HG02885 (cell line): Measurements from ENCODE around the gene PTPN5.
"Not testable (repeated sequence)": the region's sequence is repeated elsewhere in the genome, so short reads cannot be mapped to it uniquely, and the experiment has no call there.

Experiments
- ATAC-seq: cut with Tn5 transposase; IDR thresholded peaks from one replicate; pipeline ENCODE4 v1.9.1; 2021; ENCODE audit warnings: mild to moderate bottlenecking; ENCODE audit not compliant: unreplicated experiment, poor library complexity

The PTPN5 gene

DNA sequence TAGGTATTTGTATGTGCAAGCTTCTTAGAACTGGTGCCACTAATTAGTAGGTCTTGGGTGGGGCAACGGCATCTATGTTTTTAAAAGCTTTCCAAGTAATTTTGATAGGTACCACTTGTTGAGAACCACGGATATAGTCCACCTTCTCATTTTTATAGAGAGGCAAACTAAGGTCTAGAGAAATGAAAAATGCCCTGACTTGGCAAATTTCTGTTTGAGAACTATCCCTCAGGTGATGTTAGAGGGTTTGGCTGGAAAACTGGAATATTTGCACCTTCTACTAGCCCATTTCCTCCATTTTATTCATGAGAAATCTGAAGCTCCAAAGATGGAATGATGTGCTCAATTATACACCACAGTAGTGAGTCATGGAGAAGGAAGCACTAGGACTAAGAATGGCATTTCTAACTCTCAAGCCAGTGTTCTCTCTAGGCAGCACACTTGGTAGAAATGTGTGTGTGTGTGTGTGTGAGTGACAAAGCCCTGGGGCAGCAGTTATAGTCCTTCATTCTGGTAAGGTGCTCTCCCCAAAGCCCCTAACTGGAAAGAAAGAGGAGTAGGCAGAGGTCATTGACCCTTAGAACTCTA lies 94.9 kb downstream of the PTPN5 start:
- ATAC-seq = no peak

DNA sequence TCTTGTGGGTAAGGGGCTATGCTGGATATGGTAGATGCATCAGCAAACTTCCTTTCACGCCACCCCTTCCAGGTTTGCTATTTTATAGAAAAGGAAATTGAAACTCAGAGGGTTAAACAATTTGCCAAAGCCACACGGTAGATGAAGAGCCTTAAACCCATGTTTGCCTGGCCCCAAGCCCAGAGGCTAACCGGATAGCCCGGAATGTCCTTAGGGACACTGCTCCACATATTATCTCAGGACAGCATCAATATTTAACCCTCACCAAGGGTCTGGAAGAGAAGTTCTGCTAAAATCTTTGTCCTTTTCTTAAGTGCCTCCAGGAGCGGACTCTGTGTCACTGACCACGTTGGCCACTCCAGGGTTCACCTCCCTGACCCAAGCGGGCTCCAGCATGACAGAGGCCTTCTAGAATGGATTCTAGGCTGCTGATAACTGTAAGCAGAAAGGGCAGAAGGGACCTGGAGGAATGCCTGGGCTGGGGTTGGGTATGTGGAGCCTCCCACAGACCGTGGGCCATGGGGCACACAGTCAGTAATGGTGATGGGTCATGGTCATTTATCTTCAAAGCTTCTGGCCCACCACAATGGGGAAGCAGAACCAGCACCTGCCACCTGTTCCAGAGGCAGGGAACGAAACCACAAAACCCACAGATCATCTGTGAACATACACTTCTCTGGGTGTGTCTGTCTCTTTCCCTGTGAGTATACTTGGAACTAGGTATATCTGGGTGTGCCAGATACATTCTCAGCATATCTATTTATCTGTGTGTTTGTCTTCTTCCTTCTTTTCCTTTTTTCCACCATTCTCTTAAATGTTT lies 98.4 kb downstream of the PTPN5 start:
- ATAC-seq = no peak

DNA sequence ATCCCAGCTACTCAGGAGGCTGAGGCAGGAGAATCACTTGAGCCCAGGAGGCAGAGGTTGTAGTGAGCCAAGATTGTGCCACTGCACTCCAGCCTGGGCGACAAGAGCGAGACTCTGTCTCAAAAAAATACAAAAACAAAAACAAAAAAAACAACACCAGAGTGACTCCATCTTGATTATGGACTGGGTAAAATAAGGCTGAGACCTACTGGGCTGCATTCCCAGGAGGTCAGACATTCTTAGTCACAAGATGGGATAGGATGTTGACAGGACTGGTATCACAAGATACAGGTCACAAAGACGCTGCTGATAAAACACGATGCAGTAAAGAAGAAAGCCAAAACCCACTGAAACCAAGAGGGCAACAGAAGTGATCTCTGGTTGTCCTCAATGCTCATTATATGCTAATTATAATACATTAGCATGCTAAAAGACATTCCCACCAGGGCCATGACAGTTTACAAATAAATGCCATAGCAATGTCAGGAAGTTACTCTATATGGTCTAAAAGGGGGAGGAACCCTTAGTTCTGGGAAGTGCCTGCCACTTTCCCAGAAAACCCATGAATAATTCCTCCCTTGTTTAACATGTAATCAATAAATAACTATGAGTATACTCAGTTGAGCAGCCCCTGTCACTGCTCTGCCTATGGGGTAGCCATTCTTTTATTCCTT lies 100.0 kb downstream of the PTPN5 start:
- not testable (repeated sequence) for ATAC-seq

DNA sequence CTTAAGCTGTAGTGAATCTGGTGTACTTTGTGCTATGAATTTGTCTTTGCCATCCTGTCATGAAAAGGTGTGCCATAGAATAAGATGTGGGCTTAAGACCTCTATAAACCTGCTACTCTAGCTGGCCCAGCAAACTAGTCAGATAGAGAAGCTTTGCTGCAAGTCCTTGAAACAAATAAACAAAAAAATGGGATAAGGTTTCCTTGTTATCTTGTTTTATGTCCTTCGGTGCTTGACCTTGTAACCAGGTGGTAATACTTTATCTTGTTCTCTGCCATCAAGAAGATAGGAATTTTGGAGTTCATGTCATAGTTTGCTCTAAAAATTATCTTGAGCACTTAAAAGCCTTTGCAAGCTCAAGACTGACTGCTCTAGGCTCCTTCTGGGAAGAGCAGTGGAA lies 107.3 kb downstream of the PTPN5 start:
- no peak for ATAC-seq

DNA sequence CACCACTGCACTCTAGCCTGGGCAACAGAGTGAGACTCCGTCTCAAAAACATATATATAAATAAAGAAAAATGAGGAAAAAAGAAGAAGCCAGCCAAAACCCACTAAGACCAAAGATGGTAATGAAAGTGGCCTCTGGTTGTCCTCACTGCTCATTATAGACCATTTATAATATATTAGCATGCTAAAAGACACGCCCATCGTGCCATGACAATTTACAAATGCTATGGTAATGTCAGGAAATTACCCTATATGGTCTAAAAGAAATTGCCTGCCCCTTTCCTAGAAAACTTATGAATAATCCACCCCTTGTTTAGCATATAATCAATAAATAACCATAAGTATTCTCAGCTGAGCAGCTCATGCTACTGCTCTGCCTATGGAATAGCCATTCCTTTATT lies 109.1 kb downstream of the PTPN5 start:
- no peak for ATAC-seq

DNA sequence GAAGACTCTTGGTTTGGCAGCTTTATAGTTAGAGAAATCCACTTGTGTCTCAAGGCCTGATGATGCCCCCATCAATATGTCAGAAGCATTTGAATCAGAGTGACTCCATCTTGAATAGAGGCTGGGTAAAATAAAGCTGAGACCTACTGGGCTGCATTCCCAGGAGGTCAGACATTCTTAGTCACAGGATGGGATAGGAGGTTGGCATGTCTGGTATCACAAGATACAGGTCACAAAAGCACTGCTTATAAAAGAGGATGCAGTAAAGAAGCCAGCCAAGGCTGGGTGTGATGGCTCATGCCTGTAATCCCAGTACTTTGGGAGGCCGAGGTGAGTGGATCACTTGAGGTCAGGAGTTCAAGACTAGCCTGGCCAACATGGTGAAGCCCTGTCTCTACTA lies 109.6 kb downstream of the PTPN5 start:
- ATAC-seq = not testable (repeated sequence)
